Fibroblast of lung (primary cell): ENCODE results near the gene RPSA.

ENCODE experiments used
- CTCF ChIP-seq, 2 donors: IDR thresholded peaks in 1 of 2; conservative IDR thresholded peaks in 1 of 2; 1 replicate in 1 of 2; 2 replicates in 1 of 2; pipeline ENCODE4 v1.5.1; 2011 to 2012; ENCODE audit warnings: low read length in 2 of 2, control low read depth in 1 of 2, inconsistent platforms in 1 of 2, low read depth in 1 of 2, mild to moderate bottlenecking in 1 of 2
- EZH2 ChIP-seq: IDR thresholded peaks from 2 replicates; pipeline ENCODE4 v1.5.1; 2012; ENCODE audit warnings: low read length, control low read depth, mild to moderate bottlenecking; ENCODE audit errors: missing control alignments

DNA sequence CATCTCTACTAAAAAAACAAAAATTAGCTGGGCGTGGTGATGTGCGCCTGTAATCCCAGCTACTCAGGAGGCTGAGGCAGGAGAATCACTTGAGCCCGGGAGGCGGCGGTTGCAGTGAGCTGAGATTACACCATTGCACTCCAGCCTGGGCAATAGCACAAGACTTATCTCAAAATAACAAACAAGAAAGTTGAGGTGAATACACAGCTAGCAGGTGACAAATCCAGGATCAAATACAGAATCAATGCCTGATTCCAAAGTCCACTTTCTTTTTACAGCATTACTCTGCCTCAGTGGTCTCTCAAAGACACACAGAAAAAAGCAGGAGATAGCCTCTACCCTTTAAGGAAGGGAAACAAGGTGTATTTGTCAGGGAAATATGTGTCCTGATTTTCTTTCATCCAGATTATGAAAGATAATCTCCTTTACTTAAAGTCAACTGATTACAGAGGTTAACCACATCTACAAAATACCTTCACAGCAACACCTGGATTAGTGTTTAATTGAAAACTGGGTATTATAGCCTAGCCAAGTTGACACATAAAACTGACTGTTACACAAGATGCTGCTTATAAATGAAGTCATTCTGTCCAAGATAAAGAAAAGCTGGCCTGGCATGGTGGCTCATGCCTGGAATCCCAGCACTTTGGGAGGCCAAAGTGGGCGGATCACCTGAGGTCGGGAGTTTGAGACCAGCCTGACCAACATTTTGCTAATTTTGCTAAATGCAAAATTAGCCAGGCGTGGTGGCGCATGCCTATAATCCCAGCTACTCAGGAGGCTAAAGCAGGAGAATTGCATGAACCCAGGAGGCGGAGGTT is 27.4 kb upstream of the RPSA start:
- no peak for TF ChIP-seq CTCF (conservative IDR thresholded peaks at IDR 0.05 in 1 of 2, IDR thresholded peaks at IDR 0.05 in 1 of 2; ENCODE audit: low read depth in 1 of 2, low read length in 2 of 2)
- TF ChIP-seq EZH2, result no peak
